NCI-H146 treated with DMSO at 0.1 percent for 48 hours (cell line): ENCODE measurements around the gene USP2.

Source experiments
- DNase-seq: peaks from one replicate; lab custom pipeline; 2025; ENCODE audit not compliant: unreplicated experiment; lab: John Stamatoyannopoulos, UW

USP2 gene

GRCh38 chr11:119345685-119346084 lies 35.8 kb downstream of the USP2 start:
- no peak for DNase-seq

- no peak for DNase-seq
These were observed 37.0 kb downstream of the USP2 start for GRCh38 chr11:119344291-119345010.

- DNase-seq = no peak
These were observed 37.8 kb downstream of the USP2 start for GRCh38 chr11:119343726-119344125.

GRCh38 chr11:119342362-119343130 lies 38.9 kb downstream of the USP2 start:
- DNase-seq = no peak

GRCh38 chr11:119342023-119342300 lies 39.5 kb downstream of the USP2 start:
- no peak for DNase-seq

- no peak for DNase-seq
These were observed 40.1 kb downstream of the USP2 start for GRCh38 chr11:119341222-119342022.

GRCh38 chr11:119340335-119341221 lies 40.9 kb downstream of the USP2 start, which contains the start of gene C1QTNF5:
Gene C1QTNF5, minus strand, starts transcription at chr11:119340883. Its CDS starts 486 bp downstream, at chr11:119340397.
- DNase-seq = no peak

- no peak for DNase-seq
These were observed 41.7 kb downstream of the USP2 start for GRCh38 chr11:119339589-119340334.

GRCh38 chr11:119338965-119339588 lies 42.4 kb downstream of the USP2 start:
- DNase-seq = no peak

- peak; percentile 32 for DNase-seq
These were observed 43.1 kb downstream of the USP2 start for GRCh38 chr11:119338318-119338890.

- DNase-seq = no peak
These were observed 43.7 kb downstream of the USP2 start for GRCh38 chr11:119337581-119338317.

- DNase-seq = no peak
These were observed 44.6 kb downstream of the USP2 start for GRCh38 chr11:119336744-119337469.

GRCh38 chr11:119335655-119336543 lies 45.6 kb downstream of the USP2 start:
- no peak for DNase-seq

- no peak for DNase-seq
These were observed 46.3 kb downstream of the USP2 start for GRCh38 chr11:119335091-119335654.

- DNase-seq = peak; percentile 98
These were observed 47.1 kb downstream of the USP2 start, which contains the start of gene RNF26 for GRCh38 chr11:119334174-119334930. Gene RNF26, plus strand, starts transcription at chr11:119334527. Its CDS starts 596 bp downstream, at chr11:119335123.
